GM19099 (cell line): ENCODE data around the gene SLC25A27.

Experiments used
- POLR2A ChIP-seq: IDR thresholded peaks from 3 replicates; pipeline ENCODE4 v1.6.1; 2011; ENCODE audit warnings: low read depth; ENCODE audit not compliant: insufficient read length; ENCODE audit errors: extremely low read depth

Gene SLC25A27, protein sequence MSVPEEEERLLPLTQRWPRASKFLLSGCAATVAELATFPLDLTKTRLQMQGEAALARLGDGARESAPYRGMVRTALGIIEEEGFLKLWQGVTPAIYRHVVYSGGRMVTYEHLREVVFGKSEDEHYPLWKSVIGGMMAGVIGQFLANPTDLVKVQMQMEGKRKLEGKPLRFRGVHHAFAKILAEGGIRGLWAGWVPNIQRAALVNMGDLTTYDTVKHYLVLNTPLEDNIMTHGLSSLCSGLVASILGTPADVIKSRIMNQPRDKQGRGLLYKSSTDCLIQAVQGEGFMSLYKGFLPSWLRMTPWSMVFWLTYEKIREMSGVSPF

DNA sequence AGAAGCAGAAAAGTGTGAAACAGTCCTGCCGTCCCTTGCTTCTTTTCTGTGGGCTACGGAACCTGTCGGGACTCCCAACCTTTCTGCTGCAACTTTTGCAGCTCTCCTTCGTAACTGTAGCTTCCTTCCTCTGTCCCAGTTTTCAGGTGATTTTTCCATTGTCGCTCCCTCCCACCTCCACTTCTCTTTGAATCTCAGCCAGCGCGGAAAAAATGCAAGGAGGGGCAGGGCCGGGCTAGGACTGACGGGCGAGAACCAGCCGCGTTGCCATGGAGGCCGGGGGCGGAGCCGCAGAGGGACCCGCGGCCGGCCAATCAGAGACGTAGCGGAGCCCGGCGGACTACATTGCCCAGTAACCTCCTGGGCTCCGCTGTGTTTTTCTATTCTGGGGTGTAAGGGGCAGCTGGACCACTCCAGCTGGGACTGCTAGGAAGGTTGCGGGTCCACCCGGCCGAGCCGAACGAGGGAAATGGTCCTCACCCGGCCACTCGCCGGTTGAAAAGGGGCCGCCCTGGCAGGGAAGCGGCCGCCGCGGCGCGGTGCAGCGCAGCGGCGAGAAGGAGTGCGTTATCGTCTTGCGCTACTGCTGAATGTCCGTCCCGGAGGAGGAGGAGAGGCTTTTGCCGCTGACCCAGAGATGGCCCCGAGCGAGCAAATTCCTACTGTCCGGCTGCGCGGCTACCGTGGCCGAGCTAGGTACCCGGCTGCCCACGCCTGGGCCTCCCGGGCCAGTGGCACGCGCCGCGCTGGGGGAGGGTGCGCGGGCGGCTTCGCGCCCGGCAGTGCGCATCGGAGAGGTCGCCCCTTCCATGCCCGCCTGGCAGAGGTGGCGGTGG, at the start of gene SLC25A27, which contains the start of gene CYP39A1:
SLC25A27 (plus strand) TSS at position 373 of the 836 bp plus-strand sequence; CDS start at position 591, 218 bp downstream.
CYP39A1 (minus strand) TSS at position 216 of the 836 bp plus-strand sequence. CDS start 236 bp downstream, outside the sequence.
- TF ChIP-seq POLR2A, result no peak

DNA sequence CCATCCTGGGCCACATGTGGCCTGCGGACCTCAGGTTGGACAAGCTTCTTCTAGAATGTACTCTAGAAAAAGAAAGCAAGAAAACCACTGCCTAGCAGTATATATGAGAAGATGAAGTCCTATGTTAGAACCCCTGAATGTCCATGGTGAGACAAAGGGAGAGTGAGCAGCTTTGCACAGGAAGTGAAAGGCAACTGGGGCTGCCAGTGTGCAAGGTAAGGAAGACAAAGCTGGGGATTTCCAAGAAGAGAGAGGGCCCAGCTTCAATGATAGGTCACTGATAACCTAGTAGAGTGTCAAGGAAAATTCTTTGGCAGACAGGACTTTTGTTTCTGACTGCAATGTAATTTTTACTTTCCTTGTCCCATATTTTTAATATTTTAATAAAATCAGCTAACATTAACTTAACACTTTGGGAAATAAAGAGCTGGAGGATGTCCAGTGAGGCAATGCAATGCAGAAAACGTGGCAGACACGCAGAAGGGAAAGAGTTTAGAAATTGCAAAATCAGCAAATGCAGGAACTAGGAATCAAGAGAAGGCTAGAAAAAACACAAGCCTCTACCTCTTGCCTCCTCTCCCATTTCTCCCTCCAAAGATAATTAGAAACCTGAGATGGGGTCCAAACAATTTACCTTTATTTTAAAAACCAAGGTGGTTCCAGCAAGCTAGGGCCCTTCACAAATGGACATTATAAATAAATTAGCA, 47.5 kb upstream of the SLC25A27 start:
- no peak for TF ChIP-seq POLR2A

DNA sequence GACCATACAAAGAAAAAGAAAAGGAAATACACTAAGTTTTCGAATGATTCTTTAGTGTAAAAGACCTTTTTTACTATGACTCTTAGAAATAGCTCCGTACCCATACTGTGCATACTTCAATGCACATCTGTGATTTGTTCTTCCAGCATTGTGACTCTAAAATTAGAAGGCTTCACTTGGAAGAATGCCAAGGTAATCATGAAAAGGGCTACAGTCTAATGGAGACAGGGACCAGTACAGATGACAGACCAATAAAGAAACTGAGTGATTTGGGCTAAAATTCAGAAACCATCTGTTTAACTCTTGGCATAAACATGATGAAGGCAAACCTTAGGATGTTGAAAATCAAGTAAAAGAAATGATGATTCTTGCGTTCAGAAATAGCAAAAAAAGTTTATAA, 46.4 kb upstream of the SLC25A27 start:
- no peak for TF ChIP-seq POLR2A

DNA sequence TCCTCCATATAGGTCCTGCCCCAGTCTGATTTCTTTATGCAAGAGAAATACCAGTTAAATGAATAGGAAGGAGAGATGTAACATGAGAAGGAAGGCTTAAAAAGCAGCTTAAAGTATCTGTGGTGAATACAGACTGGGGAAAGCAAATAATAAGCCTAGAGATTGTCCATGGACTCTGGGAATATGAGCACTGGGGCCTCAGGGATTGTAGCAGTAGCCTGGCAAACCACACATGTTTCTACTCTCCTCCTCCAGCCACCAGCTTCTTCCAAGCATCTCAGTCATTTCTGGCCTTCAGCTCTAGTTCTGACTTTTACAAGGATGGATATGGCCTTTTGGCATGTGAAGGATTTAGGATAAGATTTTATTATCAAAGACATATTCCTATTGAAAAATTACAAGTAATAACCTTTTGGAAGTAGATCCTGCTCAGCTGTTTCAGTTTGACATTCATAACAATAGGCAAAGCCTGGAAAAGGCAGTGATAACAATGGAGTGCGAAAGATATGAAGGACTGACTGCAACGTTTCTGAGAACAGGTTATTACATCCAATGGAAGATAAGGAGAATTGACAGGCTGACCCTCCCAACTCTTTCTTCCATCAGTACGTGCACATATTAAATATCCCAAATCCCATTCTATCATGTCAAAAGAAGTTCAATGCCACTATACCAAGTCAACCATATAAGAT, 41.8 kb upstream of the SLC25A27 start:
- no peak for TF ChIP-seq POLR2A

DNA sequence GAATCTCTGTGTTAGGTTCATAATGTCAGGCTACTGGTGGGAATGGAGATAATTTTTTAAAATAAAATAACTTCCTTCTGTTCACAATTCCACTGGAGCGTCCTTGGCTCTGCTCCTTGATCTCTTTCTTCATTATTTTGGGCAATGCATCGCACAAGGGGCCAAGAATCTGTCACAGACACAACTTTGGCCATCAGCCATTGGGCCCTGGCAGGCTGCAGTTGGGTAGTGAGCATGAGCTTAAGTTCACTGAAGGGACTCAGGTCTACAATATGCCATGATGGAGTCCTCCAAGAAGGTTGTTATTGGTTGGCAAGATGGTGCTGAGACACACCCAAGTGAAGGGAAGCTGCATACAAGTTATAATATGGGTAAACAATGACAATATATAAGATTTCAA, 40.1 kb upstream of the SLC25A27 start:
- TF ChIP-seq POLR2A, result no peak

DNA sequence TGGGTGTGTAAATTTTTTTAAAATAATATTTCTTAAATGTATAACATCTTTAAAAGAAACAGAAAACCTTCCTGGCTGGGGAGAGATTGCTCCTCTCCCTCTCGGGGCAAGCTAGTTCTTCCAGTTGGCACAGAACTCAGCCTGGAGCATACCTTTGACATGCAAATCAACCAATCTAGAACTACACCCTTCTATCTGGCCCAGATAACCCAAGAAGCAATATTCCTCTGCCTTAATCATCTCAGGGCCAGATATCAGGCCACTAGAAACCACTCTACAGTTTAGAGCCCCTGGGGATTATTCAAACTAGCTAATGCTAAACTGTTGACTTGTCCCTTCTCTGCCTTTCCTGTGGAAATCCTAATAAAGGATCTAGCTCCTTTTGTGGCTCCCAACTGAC, 34.0 kb upstream of the SLC25A27 start:
- TF ChIP-seq POLR2A, result no peak

DNA sequence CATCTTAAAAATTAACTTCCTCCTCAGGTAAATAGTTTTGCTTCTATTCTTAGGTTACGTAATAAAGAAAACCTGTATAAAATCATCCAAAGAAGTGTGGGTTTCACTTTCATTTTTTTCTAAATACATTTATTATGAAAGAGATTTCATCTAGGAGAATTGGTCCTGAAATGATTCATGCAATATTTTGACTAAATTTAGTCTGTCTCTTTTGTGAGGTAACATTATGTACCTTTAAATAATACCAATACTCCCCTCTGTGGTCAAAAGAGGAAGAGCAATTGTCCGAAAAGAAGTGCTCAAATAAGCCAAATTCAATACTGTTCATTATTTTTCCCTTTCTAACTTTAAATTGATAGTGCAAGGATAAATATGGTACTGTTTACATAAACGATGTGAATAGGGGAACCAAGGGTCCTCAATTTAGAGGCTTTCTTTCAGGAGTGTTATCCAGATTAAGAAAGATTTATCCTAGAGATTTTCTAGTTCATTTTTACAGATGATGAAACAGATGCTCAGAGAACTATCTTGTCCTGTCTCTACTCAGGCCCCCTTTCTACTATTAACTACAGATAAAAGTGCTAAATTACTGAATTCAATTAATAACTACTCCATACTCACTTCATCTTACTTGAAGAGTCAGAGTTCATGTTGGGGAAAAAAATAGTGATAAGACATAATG, 26.4 kb upstream of the SLC25A27 start:
- no peak for TF ChIP-seq POLR2A

DNA sequence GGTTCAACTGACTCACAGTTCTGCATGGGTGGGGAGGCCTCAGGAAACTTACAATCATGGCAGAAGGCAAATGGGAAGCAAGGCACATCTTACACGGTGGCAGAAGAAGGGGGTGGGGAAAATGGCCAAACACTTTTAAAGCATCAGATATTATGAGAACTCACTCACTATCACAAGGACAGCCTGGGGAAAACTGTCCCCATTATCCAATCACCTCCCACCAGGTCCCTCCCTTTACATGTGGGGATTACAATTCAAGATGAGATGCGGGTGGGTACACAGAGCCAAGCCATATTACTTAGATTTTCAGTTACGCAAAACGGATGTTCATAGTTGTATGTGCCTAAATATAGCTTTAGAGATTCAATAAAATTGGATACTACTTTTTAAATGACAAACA, 25.8 kb upstream of the SLC25A27 start:
- no peak for TF ChIP-seq POLR2A

DNA sequence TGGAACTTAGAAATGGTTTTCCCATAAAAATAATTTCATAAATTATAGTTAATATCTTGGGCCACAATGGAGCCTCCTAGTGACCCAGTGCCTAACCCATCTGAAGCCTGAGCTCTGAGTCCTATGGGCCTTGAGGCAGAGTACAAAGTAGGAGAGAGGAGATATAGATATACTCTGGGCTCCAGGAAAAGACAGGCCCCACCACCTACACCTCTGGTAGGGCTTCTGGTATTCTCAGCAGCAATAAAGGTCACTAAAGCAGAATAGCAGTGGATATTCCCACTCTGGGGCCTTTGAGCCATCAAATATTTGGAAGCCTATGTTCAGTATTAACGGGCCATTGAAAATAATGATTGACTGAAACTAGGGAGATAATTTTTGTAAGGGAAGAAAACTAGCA, 24.3 kb upstream of the SLC25A27 start:
- no peak for TF ChIP-seq POLR2A

DNA sequence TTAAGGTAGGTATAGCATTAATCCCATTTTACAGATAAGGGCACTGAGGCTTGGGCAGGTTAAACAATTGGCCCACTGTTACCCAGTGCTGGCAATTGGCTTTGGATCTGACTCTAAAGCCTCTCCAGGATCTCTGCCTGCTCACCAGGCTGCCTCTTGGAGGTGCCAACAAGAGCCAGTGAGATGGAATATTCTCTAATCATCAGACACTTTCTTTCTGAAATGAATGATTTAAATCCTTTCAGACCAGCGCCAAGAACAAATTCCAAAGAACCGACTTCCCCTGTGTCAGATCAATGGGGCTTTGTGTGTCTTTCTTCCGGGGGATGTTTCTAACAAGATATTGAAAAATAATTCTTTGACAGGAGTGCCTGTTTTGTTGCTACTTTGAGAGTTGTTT, 23.8 kb upstream of the SLC25A27 start:
- no peak for TF ChIP-seq POLR2A

DNA sequence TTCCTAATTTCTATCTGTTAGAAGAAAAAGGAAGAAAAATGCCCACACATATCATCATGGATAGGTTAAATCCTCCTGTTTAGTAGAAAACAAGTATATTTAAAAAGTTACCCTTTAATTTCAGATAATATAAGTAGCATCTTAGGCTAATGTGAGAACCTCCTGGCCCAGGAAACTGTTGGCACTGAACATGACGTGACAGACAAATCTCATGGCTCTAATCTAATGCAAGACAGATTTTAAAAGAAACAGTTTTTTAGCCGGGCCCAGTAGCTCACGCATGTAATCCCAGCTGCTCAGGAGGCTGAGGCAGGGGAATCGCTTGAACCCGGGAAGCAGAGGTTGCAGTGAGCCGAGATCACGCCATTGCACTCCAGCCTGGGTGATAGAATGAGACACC, 23.1 kb upstream of the SLC25A27 start:
- TF ChIP-seq POLR2A, result no peak

DNA sequence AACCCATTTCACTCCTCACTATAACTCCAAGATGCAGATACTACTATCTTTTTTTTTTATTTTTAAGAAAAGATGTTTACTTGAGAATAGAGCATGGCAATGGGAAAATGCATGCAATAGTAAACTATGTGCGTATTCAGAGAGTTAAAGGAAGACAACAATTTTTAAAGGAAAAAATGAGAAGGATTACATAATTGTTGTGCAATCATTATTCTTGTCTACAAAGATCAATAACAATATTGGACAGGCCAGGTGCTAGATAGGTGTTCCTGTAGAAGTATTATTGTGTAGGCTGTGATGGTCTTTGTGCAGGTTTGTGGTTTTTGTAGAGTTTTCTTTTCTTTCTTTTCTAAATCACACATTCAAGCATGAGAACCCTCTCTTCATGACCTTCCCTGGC, 20.7 kb upstream of the SLC25A27 start:
- TF ChIP-seq POLR2A, result no peak

DNA sequence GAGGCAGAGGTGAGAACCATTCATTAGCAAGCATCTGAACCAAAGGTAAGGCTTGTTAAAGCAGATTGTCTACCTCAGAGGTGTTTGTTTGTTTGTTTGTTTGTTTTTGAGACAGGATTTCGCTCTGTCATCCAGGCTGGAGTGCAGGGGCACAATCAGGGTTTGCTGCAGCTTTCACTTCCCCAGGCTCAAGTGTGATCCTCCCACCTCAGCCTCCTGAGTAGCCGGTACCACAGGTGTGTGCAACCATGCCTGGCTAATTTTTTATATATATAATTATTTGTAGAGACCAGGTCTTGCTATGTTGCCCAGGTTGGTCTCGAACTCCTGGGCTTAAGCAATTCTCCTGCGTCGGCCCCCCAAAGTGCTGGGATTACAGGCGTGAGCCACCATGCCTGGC, 17.3 kb upstream of the SLC25A27 start:
- TF ChIP-seq POLR2A, result no peak

DNA sequence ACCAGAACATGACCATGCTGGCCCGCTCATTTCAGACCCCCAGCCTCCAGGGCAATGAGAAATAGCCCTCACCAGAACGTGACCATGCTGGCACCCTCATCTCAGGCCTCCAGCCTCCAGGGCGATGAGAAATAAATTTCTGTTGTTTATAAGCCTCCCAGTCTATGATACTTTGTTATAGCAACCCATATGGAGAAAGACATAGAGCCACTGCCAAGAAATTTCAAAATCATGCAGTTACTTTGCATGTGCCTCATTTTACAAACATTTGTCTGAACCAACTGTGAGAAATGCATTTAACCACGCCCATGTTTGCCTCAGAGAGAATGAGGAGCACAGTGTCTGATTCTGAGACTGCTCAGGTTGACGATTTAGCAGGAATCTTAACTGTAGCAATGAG, 15.6 kb upstream of the SLC25A27 start:
- TF ChIP-seq POLR2A, result no peak
